GM23248 (cell line): Measurements from ENCODE around the gene CMBL.

Experiments used
- EZH2 ChIP-seq: fragments of 200-600 bp; sonication (generic); IDR thresholded peaks from 2 replicates; pipeline ENCODE4 v1.6.1; 2018; ENCODE audit warnings: antibody characterized with exemption, mild to moderate bottlenecking; ENCODE audit not compliant: insufficient read depth, poor library complexity, severe bottlenecking
- EZH2phosphoT487 ChIP-seq: fragments of 200-600 bp; sonication (generic); IDR thresholded peaks from 2 replicates; pipeline ENCODE4 v1.6.1; 2018; ENCODE audit warnings: antibody characterized with exemption, moderate library complexity, mild to moderate bottlenecking, low read depth; ENCODE audit not compliant: insufficient read depth

DNA sequence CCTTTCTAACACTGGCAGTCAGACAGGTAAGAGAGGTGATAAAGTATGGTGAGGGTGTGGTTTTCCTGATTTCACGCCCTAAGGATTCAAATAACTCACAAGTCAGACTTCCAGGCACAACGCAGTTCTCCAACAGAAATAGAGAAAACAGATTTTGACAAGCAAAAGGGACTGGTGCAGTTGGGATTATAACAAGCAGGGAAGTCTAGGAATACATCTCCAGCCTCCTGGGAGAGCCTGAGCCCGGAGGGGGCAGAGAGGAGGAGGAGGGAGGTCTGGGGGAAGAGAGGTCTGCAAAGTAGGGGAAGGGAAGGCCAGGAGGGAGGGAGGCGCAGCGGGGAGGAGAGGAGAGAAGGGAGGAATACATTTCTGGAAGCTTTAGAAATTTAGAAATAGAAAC lies 1.6 kb downstream of the CMBL start:
- TF ChIP-seq EZH2phosphoT487: no peak
- TF ChIP-seq EZH2: no peak
